Measurements from ENCODE around the gene CDC16. TPM values are rescaled to one million over a fixed set of nuclear protein-coding genes. Genes with fewer than 3 reads are reported as not detected.

The CDC16 gene
- total RNA-seq, 1 donor from 2014 or later: 73.6 TPM

DNA sequence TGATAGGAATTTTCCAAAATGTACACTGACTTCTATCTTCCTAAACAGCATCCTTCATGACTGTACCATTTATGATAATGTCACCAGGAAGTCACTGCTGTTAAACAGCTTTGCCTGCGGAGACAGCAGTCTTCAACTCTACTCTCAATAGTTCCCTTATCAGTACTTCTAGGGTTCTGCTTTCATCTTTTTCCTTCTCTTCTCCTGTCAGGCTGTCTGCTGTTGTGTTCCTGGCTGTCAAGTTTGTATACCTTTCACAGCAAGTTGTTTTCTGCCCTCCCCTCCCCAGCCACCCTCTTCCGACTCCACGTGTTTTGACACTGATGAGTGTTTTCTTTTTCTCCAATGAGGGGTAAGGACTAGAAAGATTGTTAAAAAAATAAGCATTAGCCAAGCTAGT, 48.9 kb downstream of the CDC16 start:
- ATAC-seq (no peak), DNase-seq (ENCODE audit: low spot score) (no peak)
- intact Hi-C loops (cut with DNase I): no loop called here

DNA sequence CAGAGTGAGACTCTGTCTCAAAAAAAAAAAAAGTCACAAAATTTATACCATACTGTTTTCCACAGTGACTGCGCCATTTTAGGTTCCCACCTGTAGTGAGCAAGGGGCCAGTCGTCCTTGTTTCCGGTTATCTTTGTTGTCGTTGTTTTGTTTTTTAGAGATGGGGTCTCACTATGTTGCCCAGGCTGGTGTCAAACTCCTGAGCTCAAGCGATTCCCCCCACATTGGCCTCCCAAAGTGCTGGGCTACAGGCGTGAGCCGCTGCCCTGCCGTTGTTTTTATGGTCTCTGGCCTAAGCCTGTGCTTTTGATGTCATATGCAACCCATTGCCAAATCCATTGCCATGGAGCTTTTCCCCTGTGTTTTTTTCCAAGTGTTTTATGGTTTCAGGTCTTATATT, 50.0 kb downstream of the CDC16 start:
- intact Hi-C loops (cut with DNase I): no loop called here
- DNase-seq (ENCODE audit: low spot score) (no peak), ATAC-seq (no peak)

DNA sequence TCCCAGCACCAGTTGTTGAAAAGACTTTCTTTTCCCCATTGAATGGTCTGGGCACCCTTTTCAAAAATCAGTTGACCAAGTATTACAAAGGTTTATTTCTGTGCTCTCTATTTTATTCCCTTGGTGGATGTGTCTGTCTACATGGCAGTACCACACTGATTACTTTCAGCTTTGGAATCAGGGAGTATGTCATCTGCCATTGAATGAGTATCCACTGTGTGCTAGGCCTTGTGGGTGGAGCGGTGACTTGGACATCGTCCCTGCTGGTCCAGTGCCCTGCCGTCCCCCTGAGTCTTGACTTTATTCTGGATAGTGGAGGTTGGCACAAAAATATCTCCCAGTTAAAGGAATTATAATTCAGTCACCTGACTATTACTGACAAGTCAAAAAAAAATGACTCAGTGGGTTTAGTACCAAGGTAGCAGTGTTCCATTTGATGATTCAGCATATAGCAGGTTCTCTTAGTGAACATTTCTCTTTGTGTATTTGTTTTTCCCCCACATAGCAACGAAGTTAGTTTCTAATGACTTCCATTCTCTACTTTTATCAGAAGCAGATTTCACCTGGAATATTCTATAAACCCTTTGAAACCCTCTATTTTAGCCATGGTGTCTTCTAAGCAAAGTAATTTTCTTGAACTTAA, 50.6 kb downstream of the CDC16 start:
- DNase-seq (ENCODE audit: low spot score) (no peak), ATAC-seq (no peak)
- intact Hi-C loops (cut with DNase I): no loop called here

DNA sequence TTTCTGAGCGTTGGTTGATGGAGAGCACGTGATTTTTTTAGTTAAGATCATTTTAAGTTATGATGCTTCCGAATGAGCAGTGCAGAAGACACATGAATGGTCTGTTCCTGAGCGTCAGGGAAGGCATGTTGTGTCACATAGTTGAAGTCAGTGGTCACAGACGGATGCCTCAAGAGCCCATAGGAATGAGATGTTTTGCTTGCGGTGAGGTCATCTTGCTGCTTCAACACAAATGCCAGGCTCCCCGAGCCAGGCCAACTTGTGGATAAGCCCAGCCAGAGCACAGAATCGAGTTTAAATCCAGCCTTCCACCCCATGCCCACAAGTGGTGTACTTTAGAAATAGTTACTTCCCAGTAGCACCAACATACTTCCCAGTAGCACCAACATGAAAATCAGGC, 52.1 kb downstream of the CDC16 start:
- intact Hi-C loops (cut with DNase I): no loop called here
- DNase-seq (ENCODE audit: low spot score) (no peak), ATAC-seq (no peak)

DNA sequence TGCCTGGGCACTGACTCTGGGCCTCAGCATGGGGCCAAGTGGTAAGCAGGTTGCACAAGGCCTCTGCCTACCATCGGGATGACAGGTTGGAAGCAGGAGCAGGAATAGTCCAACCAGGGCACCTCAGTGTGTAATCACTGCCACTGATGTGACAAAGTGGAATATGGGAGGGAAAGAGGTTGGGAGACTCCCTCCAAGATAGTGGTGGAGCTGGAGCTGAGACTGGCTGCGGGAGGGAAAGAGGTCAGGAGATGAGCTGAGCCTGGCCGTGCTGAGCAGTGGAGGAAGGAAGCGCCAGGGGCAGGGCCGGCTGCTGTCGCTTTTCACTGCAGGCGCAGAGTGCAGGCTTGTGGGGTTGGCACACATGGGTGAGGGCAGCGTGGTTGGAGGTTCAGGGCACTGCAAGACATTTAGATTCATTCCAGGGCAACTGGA, 53.5 kb downstream of the CDC16 start:
- DNase-seq (ENCODE audit: low spot score) (no peak), ATAC-seq (no peak)
- intact Hi-C loops (cut with DNase I): no loop called here

DNA sequence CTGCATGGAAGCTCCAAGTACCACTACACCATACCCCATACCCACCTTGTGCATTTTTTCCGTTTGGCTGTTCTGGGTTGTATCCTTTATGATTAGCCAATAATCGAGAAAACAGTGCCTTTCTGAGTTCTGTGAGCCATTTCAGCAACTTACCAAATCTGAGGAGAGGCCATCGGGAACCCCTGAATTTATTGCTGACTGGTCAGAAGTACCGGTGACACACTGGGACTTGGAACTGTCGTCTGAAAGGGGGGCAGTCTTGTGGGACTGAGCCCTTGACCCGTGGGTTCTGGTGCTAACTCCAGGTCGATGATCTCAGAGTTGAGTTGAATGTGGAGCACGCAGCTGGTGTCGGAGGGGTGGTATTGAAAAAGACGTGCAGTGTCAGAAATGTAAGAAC, 61.8 kb downstream of the CDC16 start:
- no peak for ATAC-seq
- no peak for DNase-seq (ENCODE audit: low spot score)
- intact Hi-C loops (cut with DNase I): no loop called here

DNA sequence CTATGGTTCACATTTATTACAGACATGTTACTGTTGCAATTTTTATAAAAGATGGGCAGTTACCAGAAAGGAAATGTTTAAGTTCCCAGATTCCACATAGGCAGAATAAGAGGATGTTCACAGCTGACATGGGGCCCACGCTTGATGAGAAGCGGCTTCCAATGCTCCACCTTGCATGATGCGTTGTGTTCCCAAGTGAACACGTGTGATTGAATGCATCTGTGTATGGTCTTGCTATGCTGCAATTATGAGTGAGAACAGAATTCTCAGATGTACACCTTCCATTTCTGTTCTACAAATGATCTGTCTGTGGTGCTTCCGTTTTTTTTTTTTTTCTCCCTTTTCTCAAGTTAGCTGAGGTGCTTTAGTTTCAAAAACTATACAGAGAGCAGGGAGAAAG, 62.2 kb downstream of the CDC16 start:
- intact Hi-C loops (cut with DNase I): no loop called here
- ATAC-seq: no peak
- DNase-seq (ENCODE audit: low spot score): no peak

DNA sequence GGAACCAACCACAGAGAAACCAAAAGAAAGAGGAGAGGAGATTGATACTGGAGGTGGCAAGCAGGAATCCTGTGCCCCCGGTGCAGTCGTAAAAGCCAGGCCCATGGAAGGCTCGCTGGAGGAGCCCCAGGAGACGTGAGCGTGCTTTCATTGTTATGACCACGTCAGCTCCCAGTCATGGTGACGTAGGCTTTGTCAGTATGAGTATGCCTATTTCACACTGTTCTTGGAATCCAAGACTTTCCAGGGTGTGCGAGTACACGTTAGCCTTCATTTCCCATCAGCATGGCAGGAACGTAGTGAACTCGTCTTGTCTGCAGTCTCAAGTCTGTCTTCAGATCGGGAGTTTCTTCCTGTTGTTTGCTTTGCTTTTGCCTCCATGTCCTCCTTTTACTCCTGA, 64.2 kb downstream of the CDC16 start:
- no peak for ATAC-seq
- DNase-seq (ENCODE audit: low spot score): no peak
- intact Hi-C loops (cut with DNase I): no loop called here

DNA sequence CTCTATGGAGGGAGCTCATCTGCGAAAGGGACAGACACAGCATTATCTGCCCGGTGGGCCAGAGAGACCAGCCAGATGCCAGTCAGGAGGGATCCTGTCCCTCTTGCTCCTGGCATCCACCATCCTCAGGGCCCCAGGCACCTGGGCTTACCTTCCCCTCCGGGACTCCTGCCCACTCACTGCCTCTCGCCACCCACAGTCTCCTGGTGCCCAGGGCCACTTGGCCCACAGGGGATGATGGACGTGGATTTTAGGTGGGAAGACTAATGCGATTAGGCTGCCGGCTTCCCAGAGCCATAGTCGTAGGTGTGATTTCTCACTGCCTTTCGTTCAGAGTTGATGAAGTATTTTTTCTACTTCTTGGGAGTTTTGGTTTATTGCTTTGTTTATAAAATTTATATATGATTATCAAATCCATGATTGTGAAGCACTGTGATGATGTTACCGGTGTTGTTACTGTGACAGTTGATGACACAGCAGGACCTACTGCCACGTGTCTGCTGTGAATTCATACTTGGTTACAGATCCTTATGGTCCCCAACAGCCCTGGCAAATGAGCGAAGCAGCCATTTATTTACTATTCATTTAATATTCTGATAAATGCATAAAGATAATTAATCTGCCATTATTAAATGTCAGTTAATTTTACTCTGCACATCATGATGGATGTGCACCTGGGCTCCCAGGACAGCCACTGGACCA, 65.1 kb downstream of the CDC16 start:
- DNase-seq (ENCODE audit: low spot score) (no peak), ATAC-seq (no peak)
- intact Hi-C loops (cut with DNase I): no loop called here

DNA sequence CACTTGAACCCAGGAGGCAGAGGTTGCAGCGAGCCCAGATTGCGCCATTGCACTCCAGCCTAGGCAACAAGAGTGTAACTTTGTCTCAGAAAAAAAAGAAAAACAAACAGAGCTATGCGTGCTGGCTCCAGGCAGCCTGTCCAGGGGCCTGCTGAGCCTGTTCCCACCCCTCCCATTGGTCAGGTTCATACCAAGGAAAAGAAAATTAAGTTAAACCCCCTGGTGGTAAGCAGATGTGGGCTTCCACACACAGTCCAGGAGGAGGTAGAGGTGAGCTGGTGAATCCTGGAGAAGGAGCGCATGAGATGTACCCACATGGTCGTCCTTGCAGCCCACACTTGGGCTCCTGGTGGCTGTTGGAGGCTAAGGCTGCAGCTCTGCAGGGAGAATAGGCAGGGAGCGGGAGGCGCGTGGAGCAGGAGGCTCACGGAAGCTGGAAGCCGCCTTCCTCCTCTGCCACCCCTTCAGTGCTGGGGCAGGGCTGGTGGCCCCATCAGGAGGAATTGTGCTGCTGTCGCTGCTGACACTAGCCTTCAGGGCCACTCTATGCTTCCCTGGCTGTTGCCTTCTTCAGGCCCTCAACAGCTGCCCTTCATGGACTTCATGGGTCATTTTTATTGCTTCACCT, 69.1 kb downstream of the CDC16 start:
- intact Hi-C loops (cut with DNase I): no loop called here
- no peak for ATAC-seq
- DNase-seq (ENCODE audit: low spot score): no peak

DNA sequence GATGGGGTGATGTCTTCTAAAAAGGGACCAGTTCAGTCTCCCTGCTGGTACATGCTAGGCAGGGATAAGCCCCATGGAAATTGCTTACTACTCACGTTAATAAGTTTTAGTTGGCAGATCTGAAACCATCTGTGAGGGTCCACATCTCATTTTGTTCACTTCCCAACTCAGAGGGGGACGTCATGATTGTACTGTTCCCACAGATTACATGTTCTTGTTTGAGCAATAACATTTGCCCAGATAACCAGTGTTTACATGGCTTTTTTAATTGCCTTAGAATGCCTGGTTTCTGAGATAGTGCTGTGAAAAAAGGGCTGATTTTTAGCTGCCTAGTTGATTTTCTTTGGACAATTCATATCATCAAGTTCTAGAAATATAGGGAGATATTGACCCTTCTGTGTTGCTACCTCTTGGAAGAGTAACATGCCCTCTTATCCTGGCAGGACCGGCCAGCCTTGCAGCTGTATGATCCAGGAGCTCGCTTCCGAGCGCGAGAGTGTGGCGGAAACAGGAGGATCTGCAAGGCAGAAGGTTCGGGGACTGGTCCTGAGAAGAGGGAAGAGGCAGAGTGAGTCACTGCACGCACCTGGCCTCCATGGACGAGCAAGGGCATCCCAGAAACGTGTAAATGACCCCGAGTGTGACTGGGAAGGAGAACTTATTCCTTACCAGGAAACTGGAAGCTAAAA, 69.8 kb downstream of the CDC16 start:
- no peak for DNase-seq (ENCODE audit: low spot score)
- no peak for ATAC-seq
- intact Hi-C loops (cut with DNase I): no loop called here

DNA sequence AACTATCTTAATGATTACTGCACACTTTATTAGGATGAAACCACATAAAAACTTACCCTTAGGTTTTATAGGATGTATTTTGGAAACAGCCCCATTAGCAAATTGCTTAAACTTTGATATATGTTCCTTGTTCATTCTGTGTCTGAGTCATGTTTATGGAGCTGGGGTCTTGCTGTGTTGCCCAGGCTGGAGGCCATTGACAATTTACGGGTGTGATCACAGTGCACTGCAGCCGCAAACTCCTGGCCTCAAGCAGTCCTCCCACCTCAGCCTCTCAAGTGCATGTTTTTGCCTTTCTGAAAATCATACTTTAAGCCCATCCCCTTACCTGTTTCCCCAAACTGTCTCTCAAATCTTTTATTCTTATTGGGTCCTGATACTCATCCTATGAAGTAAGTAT, 74.4 kb downstream of the CDC16 start:
- ATAC-seq: no peak
- DNase-seq (ENCODE audit: low spot score): no peak
- intact Hi-C loops (cut with DNase I): no loop called here

DNA sequence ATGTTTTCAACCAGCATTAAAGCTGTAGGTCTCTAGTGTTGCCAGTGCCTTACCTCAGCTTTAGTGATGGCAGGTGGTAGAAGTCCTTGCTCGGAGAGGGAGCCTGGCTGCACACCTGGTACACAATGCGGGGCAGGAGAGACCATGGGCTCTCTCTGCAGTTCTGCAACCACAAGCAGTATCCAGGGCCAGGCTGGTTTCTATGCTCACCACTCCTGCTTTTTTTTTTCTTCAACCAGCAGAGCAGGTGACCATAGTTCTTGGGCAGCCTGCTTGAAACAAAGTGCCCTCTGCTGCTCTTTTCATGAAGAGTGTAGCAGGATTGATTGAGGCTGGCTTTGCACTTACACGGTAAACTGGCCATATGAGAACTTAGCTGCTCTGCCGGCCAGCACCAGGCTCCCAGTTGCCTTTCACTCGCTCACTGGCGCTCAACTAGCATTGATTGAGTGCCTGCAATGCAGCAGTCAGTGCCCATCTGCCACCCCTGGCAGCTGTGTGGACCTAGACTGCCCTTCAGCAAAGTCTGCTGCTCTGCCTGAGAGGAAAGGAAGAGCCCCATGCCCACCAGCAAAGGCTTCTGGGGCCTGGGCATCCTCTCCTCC, 75.2 kb downstream of the CDC16 start:
- ATAC-seq (no peak), DNase-seq (ENCODE audit: low spot score) (no peak)
- intact Hi-C loops (cut with DNase I): no loop called here

DNA sequence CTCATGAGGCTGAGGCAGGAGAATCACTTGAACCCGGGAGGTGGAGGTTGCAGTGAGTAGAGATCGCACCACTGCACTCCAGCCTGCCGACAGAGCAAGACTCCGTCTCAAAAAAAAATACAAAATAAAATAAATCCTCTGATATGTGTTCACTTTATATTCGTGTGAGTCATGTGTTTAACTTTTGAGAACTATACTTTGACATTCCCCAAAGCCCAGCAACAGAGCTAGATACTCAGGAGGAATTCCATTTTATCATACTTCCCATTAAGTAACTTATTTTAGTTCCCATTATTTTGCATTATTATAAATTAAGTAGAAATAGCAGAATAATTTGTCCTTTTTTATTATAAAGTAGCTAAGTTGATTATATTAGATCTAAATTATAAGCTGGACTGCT, 76.3 kb downstream of the CDC16 start:
- ATAC-seq: no peak
- no peak for DNase-seq (ENCODE audit: low spot score)
- intact Hi-C loops (cut with DNase I): no loop called here

DNA sequence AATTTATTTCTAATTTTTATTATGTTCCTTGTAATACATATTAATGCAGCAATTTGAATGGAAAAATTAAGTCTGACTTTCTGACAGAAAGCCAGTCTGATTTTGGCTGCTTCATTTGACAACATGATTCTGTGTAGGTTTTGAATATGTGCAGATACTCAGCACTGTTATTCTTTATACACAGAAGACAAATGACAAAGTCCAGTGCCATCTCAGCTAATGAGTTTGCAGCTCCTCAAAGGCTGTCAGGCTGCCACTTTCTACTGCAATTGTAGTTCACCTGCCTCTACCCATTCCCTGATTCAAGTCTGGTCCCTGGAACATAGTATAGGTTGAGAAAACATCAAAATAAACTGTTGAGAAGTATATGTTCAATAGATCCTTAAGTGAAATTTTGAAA, 76.7 kb downstream of the CDC16 start:
- intact Hi-C loops (cut with DNase I): no loop called here
- ATAC-seq (no peak), DNase-seq (ENCODE audit: low spot score) (no peak)

DNA sequence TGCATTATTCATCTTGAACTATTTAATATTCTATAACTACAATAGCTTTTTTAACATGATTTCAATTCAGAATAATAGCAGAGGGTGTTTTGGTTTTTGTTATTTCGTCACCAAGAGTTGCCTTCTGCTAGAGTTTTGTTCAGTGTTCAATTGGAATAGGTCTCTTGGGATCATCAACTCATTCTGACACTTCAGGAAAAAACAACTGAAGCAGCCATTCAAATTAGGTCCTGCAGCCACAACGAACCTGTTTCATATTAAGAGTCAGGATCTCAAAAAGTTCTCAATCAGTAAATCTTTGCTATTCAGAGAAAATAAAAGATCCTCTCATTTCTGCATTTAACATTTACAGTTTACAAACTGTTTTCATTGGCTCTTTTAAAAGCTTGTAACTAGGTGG, 77.2 kb downstream of the CDC16 start:
- intact Hi-C loops (cut with DNase I): no loop called here
- DNase-seq (ENCODE audit: low spot score) (no peak), ATAC-seq (no peak)

DNA sequence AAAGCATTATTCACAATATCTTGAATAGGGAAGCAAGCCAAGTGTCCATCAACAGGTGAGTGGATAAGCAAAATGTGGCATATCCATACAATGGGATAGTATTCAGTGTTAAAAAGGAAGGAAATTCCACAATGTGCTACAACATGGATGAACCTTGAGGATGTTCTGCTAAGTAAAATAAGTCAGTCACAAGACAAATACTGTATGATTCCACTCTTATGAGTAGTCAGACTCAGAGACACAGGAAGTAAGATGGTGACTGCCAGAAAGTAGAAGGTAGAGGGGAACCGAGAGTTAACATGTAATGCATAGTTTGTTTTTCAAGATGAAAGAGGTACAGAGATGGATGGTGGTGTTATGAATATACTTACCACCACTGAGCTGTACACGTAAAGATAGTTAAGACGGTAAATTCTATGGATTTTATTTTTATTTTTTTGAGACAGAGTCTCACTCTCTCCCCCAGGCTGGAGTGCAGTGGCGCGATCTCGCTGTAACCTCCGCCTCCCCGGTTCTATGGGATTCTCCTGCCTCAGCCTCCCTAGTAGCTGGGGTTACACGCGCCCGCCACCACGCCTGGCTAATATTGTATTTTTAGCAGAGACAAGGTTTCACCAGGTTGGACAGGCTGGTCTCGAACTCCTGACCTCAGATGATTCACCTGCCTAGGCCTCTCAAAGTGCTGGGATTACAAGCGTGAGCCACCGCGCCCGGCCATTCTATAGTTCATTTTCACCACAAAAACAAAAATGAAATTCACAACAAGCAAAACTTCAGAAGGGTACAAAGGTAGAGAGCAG, 78.6 kb downstream of the CDC16 start:
- no peak for DNase-seq (ENCODE audit: low spot score)
- ATAC-seq: no peak
- intact Hi-C loops (cut with DNase I): no loop called here

DNA sequence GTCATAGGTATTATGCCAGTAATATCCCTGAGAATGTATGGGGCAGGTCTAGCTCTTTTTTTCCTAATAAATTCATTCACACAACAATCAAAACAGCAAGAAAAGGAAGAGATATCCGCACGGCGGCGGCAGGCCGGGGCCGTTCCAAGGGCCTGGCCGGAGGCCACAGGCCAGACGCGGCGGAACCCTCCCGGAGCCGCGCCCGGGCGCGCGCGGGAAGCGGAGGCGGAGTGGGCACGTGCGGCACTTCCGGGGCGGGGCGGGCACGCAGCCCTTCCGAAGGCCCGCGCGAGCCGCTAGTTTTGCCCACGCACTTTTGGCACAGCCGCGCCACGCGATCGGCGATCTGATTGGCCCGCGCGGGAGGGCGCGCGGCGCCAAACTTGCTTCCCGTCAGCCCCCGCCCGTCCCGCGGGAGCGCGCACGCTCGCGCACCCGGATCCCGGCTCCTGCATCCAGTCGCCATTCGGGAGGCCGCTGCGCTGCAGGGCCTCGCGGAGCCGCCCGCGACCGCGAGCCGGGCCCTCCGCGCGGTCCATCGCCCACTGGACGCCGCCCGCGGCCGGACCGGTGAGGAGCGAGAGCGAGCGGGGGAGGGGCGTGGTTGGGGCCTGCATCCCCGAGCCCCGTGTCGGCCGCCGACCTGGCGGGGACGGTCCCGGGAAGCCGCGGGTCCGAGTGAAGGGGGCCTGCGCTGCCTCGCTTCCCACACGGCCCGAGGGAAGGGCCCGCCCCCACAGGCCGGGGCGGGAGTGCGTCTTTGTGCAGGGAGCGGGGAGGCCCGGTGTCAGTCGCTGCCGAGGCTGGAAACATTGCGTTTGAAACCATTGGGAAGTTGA, 79.6 kb downstream of the CDC16 start, which contains the start of gene CHAMP1:
Gene CHAMP1 (plus strand): TSS at position 430 of the 839 bp plus-strand sequence. CDS start 9,340 bp downstream, outside the sequence.
- ATAC-seq (peak; percentile 97), DNase-seq (ENCODE audit: low spot score) (peak; percentile 97)
- intact Hi-C loops (cut with DNase I): no loop called here

All from sciatic nerve (tissue), 2 donors.